Neuronal stem cell (in vitro differentiated cells): ENCODE measurements around the gene QSOX1.

Experiments
- DNase-seq: peaks from one replicate; pipeline ENCODE4 v3.0.0-alpha.2; 2013; ENCODE audit warnings: low spot score
- H2AFZ ChIP-seq: one replicate; pipeline ENCODE4 v1.6.1; 2013; ENCODE audit warnings: mild to moderate bottlenecking, low read length, inconsistent platforms
- H2AK5ac ChIP-seq: 2 replicates; pipeline ENCODE4 v1.6.1; 2013; ENCODE audit warnings: low read depth, mild to moderate bottlenecking, inconsistent platforms, low read length, moderate library complexity, mixed read lengths
- H2BK120ac ChIP-seq: 2 replicates; pipeline ENCODE4 v1.6.1; 2013; ENCODE audit warnings: low read depth, mild to moderate bottlenecking, inconsistent platforms, low read length, moderate library complexity, mixed read lengths
- H2BK12ac ChIP-seq: one replicate; pipeline ENCODE4 v1.6.1; 2013; ENCODE audit warnings: low read length, inconsistent platforms
- H2BK15ac ChIP-seq: 2 replicates; pipeline ENCODE4 v1.6.1; 2013; ENCODE audit warnings: mild to moderate bottlenecking, low read length, inconsistent platforms, mixed read lengths
- H2BK5ac ChIP-seq: one replicate; pipeline ENCODE4 v1.6.1; 2013; ENCODE audit warnings: inconsistent platforms, mild to moderate bottlenecking, low read length, moderate library complexity
- H3K14ac ChIP-seq: one replicate; pipeline ENCODE4 v1.6.1; 2013; ENCODE audit warnings: low read length, inconsistent platforms
- H3K18ac ChIP-seq: 2 replicates; pipeline ENCODE4 v1.6.1; 2013; ENCODE audit warnings: low read length, inconsistent platforms
- H3K23ac ChIP-seq: 2 replicates; pipeline ENCODE4 v1.6.1; 2013; ENCODE audit warnings: low read depth, mild to moderate bottlenecking, mixed read lengths, low read length, inconsistent platforms; ENCODE audit not compliant: poor library complexity
- H3K27ac ChIP-seq: replicated peaks from 3 replicates; pipeline ENCODE4 v1.5.1; 2013; ENCODE audit warnings: low read length, inconsistent platforms
- H3K27me3 ChIP-seq, 3 experiments: 2 replicates each; pipeline ENCODE4 v1.6.1; 2013; ENCODE audit warnings: low read length in 3 of 3, mild to moderate bottlenecking in 2 of 3, inconsistent platforms in 1 of 3, low read depth in 1 of 3, mixed read lengths in 1 of 3, moderate library complexity in 1 of 3; ENCODE audit not compliant: control insufficient read depth in 3 of 3, insufficient read depth in 3 of 3
- H3K36me3 ChIP-seq, 2 donors: replicated peaks in 1 of 2; 2 replicates each; pipeline ENCODE4 v1.6.1; 2013; ENCODE audit warnings: low read length in 2 of 2; ENCODE audit not compliant: control insufficient read depth in 2 of 2, insufficient read depth in 2 of 2
- H3K4ac ChIP-seq: 2 replicates; pipeline ENCODE4 v1.6.1; 2013; ENCODE audit warnings: inconsistent platforms, mild to moderate bottlenecking, low read length, moderate library complexity
- H3K4me1 ChIP-seq, 2 donors: 1 replicate in 1 of 2; 2 replicates in 1 of 2; pipeline ENCODE4 v1.6.1; 2013; ENCODE audit warnings: low read length in 2 of 2, low read depth in 1 of 2; ENCODE audit not compliant: control insufficient read depth in 2 of 2, insufficient read depth in 1 of 2
- H3K4me2 ChIP-seq: one replicate; pipeline ENCODE4 v1.6.1; 2013; ENCODE audit warnings: mild to moderate bottlenecking, low read length, inconsistent platforms; ENCODE audit not compliant: insufficient read depth, poor library complexity, severe bottlenecking
- H3K4me3 ChIP-seq, 2 donors: 2 replicates each; pipeline ENCODE4 v1.5.1; 2013; ENCODE audit warnings: low read length in 2 of 2, mild to moderate bottlenecking in 2 of 2, inconsistent platforms in 1 of 2, moderate library complexity in 1 of 2
- H3K79me1 ChIP-seq: one replicate; pipeline ENCODE4 v1.6.1; 2013; ENCODE audit warnings: low read depth, mild to moderate bottlenecking, inconsistent platforms, low read length, moderate library complexity
- H3K9ac ChIP-seq: one replicate; pipeline ENCODE4 v1.6.1; 2013; ENCODE audit warnings: mild to moderate bottlenecking, low read depth, low read length, inconsistent platforms; ENCODE audit not compliant: poor library complexity
- H3K9me3 ChIP-seq, 2 donors: replicated peaks in 1 of 2; 2 replicates each; pipeline versions ENCODE3 to v1.6.1; 2013; ENCODE audit warnings: low read length in 2 of 2, mild to moderate bottlenecking in 2 of 2, inconsistent platforms in 1 of 2, low read depth in 1 of 2, mixed read lengths in 1 of 2, moderate library complexity in 1 of 2; ENCODE audit not compliant: control insufficient read depth in 2 of 2, insufficient read depth in 1 of 2
- H4K8ac ChIP-seq: one replicate; pipeline ENCODE4 v1.6.1; 2013; ENCODE audit warnings: low read depth, mild to moderate bottlenecking, inconsistent platforms, low read length, moderate library complexity
- H4K91ac ChIP-seq: one replicate; pipeline ENCODE4 v1.6.1; 2013; ENCODE audit warnings: low read length, low read depth, mild to moderate bottlenecking, inconsistent platforms; ENCODE audit not compliant: poor library complexity
- WGBS, 2 donors: extraction: QIAGEN DNeasy Blood & Tissue Kit; methylation state at CpG; one replicate each; pipeline ENCODE4 v1.1.7; 2013; ENCODE audit warnings: missing lambda C conversion rate in 2 of 2, mixed read lengths in 1 of 2; ENCODE audit not compliant: insufficient read length in 2 of 2, insufficient replicate concordance in 1 of 2; ENCODE audit errors: extremely low coverage in 2 of 2; 5-methylcytosine and 5-hydroxymethylcytosine counted together

Gene QSOX1

DNA sequence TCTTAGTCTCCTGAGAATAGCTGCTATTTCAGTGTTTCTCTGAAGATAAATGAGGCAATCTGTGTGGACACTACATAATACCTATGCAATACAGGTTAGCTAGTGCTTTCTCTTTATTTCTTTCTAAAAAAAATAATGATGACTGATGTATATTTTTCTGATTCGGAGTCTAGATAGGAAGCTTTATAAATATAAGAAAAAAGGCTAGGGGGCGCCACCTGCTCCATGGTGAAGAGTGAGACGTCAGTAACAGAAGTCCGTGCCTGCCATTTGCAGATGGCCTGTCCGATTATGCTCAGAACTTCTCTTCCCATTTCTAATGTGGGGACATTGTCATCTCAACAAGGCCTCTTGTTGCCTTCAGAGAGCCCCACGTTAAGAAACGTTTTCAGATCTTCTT, 26.4 kb downstream of the QSOX1 start:
- Histone ChIP-seq H2BK120ac (no peak overlapping the region), H2AK5ac (no peak overlapping the region), H3K18ac (no peak overlapping the region), H2BK15ac (no peak overlapping the region), H3K36me3 (peaks cover 0 to 13% of the 10 kb centered on the region in 2 donors), H4K8ac (no peak overlapping the region), H3K27ac (no peak overlapping the region), H2BK12ac (no peak overlapping the region), H2BK5ac (no peak overlapping the region), H3K27me3 (no peaks in the 10 kb centered on the region), H3K14ac (no peak overlapping the region), H3K79me1 (no peaks in the 10 kb centered on the region), H3K9ac (no peak overlapping the region), H3K23ac (no peak overlapping the region), H4K91ac (no peak overlapping the region), H2AFZ (no peak overlapping the region), H3K4me1 (no peaks in the 10 kb centered on the region), H3K9me3 (no peaks in the 10 kb centered on the region), H3K4me3 (no peak overlapping the region), H3K4me2 (no peak overlapping the region), H3K4ac (no peak overlapping the region)
- no CpG with 5 or more reads among the region's 7 CpGs for WGBS, 2 donors
- DNase-seq = no peak

- Histone ChIP-seq H2AK5ac (no peak overlapping the region), H3K9me3 (no peaks in the 10 kb centered on the region), H4K91ac (no peak overlapping the region), H2BK15ac (no peak overlapping the region), H3K4me3 (no peak overlapping the region), H4K8ac (no peak overlapping the region), H2BK12ac (no peak overlapping the region), H3K27me3 (no peaks in the 10 kb centered on the region), H3K4me2 (no peak overlapping the region), H3K27ac (no peak overlapping the region), H3K4me1 (no peaks in the 10 kb centered on the region), H2AFZ (no peak overlapping the region), H3K79me1 (no peaks in the 10 kb centered on the region), H3K36me3 (peaks cover 0 to 21% of the 10 kb centered on the region in 2 donors), H2BK5ac (peak overlapping the region; percentile 43), H3K14ac (no peak overlapping the region), H3K4ac (no peak overlapping the region), H3K23ac (peak overlapping the region; percentile 20), H3K9ac (peak overlapping the region; percentile 10), H3K18ac (no peak overlapping the region), H2BK120ac (no peak overlapping the region)
- no CpG with 5 or more reads among the region's 23 CpGs for WGBS, 2 donors
- DNase-seq = no peak
Measured at GRCh38 chr1:180181996-180182642, 27.4 kb downstream of the QSOX1 start.

DNA sequence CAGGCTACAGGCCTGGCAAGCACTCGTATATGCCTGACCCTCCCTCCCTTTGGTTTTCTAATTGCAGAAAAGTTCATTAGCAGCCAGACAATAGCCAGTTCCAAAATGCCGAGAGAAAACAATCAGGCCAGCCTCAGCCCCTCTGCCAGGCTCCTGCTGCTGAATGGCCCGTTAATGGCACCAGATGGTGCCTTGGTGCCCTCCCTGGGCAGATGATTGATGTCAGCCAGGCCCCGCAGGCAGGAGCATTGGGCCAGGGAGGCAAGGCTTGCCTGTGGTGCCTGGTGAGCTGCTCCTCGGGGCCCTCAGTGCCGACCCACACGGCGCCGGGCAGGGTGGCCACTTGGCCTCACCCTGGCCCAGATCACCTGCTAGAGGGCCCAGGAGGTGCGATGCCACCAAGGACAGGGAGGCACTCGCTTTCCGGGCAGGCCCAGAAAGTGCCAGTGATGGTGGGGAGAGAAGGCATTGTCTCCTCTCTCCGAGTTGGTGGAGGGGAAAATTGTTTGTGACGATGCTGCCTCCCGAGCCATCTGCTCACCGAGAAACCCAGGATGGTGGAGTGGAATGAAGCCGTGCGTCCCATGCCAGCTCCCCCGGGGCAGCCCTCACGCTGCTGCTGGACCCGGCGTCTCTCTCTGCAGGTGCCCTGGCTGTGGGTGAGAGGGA, 28.1 kb downstream of the QSOX1 start:
- Histone ChIP-seq H3K27ac (no peak overlapping the region), H2BK120ac (no peak overlapping the region)
- WGBS, 2 donors = no CpG with 5 or more reads among the region's 22 CpGs

DNA sequence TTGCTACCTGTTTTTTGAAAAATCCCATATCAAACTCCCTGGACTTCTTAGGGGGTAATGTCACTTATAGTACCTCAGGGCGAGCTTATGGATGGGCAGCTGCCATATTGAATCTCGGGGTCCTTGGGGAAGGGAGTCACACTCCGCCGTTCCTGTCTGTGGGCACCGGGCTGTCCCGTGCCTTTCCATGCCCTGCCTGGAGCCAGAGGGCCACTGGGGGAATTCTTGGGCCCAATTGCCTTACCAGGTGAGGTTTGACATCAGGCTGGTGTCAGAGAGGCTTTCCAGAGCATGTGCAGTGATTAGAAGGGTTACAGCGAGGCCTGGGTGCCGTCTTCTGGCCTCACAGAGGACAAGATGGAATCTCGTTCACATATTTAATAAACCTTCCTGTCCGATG, 28.8 kb downstream of the QSOX1 start:
- Histone ChIP-seq H3K79me1 (no peaks in the 10 kb centered on the region), H4K8ac (no peak overlapping the region), H3K4me3 (no peak overlapping the region), H3K18ac (no peak overlapping the region), H2BK5ac (no peak overlapping the region), H2BK15ac (no peak overlapping the region), H3K4me1 (no peaks in the 10 kb centered on the region), H3K23ac (no peak overlapping the region), H2BK12ac (no peak overlapping the region), H2AK5ac (no peak overlapping the region), H3K4me2 (no peak overlapping the region), H2AFZ (no peak overlapping the region), H3K36me3 (peaks cover 0 to 21% of the 10 kb centered on the region in 2 donors), H3K14ac (no peak overlapping the region), H3K4ac (no peak overlapping the region), H2BK120ac (no peak overlapping the region), H4K91ac (no peak overlapping the region), H3K9ac (no peak overlapping the region), H3K27ac (no peak overlapping the region), H3K9me3 (no peaks in the 10 kb centered on the region), H3K27me3 (no peaks in the 10 kb centered on the region)
- WGBS, 2 donors = no CpG with 5 or more reads among the region's 10 CpGs
- no peak for DNase-seq

More for the DNA sequence above, 28.1 kb downstream of the QSOX1 start:
- Histone ChIP-seq H3K14ac (no peak overlapping the region), H2BK15ac (no peak overlapping the region), H3K9ac (no peak overlapping the region), H3K27me3 (no peaks in the 10 kb centered on the region), H3K23ac (peak overlapping the region; percentile 48), H2AK5ac (no peak overlapping the region), H2AFZ (no peak overlapping the region), H3K9me3 (no peaks in the 10 kb centered on the region), H4K91ac (no peak overlapping the region), H3K79me1 (no peaks in the 10 kb centered on the region), H3K4ac (no peak overlapping the region), H2BK5ac (peak overlapping the region; percentile 43), H3K4me3 (no peak overlapping the region), H4K8ac (peak overlapping the region; percentile 86), H3K36me3 (peaks cover 0 to 21% of the 10 kb centered on the region in 2 donors), H3K18ac (peak overlapping the region; percentile 60), H2BK12ac (no peak overlapping the region), H3K4me2 (no peak overlapping the region), H3K4me1 (no peaks in the 10 kb centered on the region)
- DNase-seq = no peak
